WTC11 (cell line): Measurements from ENCODE around the gene ZFP36L1. TPM values are rescaled to one million over a fixed set of nuclear protein-coding genes. Genes with fewer than 3 reads are reported as not detected.

ENCODE experiments used
- ATAC-seq: fragments of 200-7000 bp; cut with Tn5 transposase; 2 replicates; pipeline ENCODE4 v1.10.0; 2021; ENCODE audit warnings: mild to moderate bottlenecking, moderate library complexity
- CTCF ChIA-PET: fragments of 300-600 bp; sonication (Branson Sonifier 250); formaldehyde crosslinking; loops from one replicate; lab custom pipeline; 2021; ENCODE audit warnings: antibody characterized with exemption; lab: Charles Lee
- POLR2A ChIA-PET: fragments of 350-600 bp; sonication (Branson Sonifier 250); formaldehyde crosslinking; loops from one replicate; lab custom pipeline; 2021; ENCODE audit warnings: antibody characterized with exemption; lab: Charles Lee
- DNase-seq: peaks from one replicate; pipeline ENCODE4 v3.0.0; 2021; ENCODE audit warnings: low spot score
- H3K27ac Mint-ChIP-seq: 2 replicates; pipeline ENCODE4 v1.8.0; 2021; ENCODE audit warnings: mixed read lengths
- H3K27me3 Mint-ChIP-seq: 2 replicates; pipeline ENCODE4 v1.8.0; 2021; ENCODE audit warnings: low read depth, mild to moderate bottlenecking, moderate library complexity, mixed read lengths
- H3K36me3 Mint-ChIP-seq: 2 replicates; pipeline ENCODE4 v1.8.0; 2021; ENCODE audit warnings: mixed read lengths
- H3K4me1 Mint-ChIP-seq: 2 replicates; pipeline ENCODE4 v1.8.0; 2022; ENCODE audit warnings: mixed read lengths
- H3K4me3 Mint-ChIP-seq: 2 replicates; pipeline ENCODE4 v1.8.0; 2021; ENCODE audit warnings: mild to moderate bottlenecking, moderate library complexity, mixed read lengths
- H3K9me3 Mint-ChIP-seq: 2 replicates; pipeline ENCODE4 v1.8.0; 2021; ENCODE audit warnings: mixed read lengths
- ATF1 ChIP-seq: sonication (generic); formaldehyde crosslinking; IDR thresholded peaks from 2 replicates; pipeline ENCODE4 v1.8.1; 2023; ENCODE audit warnings: mild to moderate bottlenecking, moderate library complexity, missing genetic modification reagents
- EMX1 ChIP-seq: fragments of 250-450 bp; sonication (Bioruptor Pico); IDR thresholded peaks from 2 replicates; pipeline ENCODE4 v1.8.0; 2021; ENCODE audit warnings: mild to moderate bottlenecking
- FOXP1 ChIP-seq: sonication (generic); formaldehyde crosslinking; IDR thresholded peaks from 2 replicates; pipeline ENCODE4 v1.8.0; 2022; ENCODE audit warnings: missing genetic modification reagents, mild to moderate bottlenecking, moderate library complexity, borderline replicate concordance
- MXD4 ChIP-seq: fragments of 250-450 bp; sonication (Bioruptor Pico); IDR thresholded peaks from 2 replicates; pipeline ENCODE4 v1.8.0; 2021; ENCODE audit warnings: mild to moderate bottlenecking, moderate library complexity, borderline replicate concordance
- NFE2L1 ChIP-seq: sonication (generic); formaldehyde crosslinking; IDR thresholded peaks from 2 replicates; pipeline ENCODE4 v1.8.1; 2023; ENCODE audit warnings: missing genetic modification reagents
- NR1H2 ChIP-seq: sonication (generic); formaldehyde crosslinking; IDR thresholded peaks from 2 replicates; pipeline ENCODE4 v1.9.0; 2021; ENCODE audit warnings: mild to moderate bottlenecking, moderate library complexity, missing genetic modification reagents
- SOX15 ChIP-seq: fragments of 250-450 bp; sonication (Bioruptor Pico); IDR thresholded peaks from 2 replicates; pipeline ENCODE4 v1.9.0; 2021; ENCODE audit warnings: mild to moderate bottlenecking
- SP1 ChIP-seq: sonication (generic); formaldehyde crosslinking; conservative IDR thresholded peaks from 2 replicates; pipeline ENCODE4 v1.8.1; 2022; ENCODE audit warnings: missing genetic modification reagents
- TCF7 ChIP-seq: sonication (generic); formaldehyde crosslinking; IDR thresholded peaks from 2 replicates; pipeline ENCODE4 v1.8.0; 2022; ENCODE audit warnings: mild to moderate bottlenecking, low read depth, missing genetic modification reagents, moderate library complexity
- ZNF121 ChIP-seq: sonication (generic); formaldehyde crosslinking; IDR thresholded peaks from 2 replicates; pipeline ENCODE4 v1.8.0; 2023; ENCODE audit warnings: missing genetic modification reagents
- ZNF138 ChIP-seq: sonication (generic); formaldehyde crosslinking; conservative IDR thresholded peaks from 2 replicates; pipeline ENCODE4 v1.8.1; 2022; ENCODE audit warnings: mild to moderate bottlenecking, moderate library complexity, missing genetic modification reagents
- ZNF416 ChIP-seq: fragments of 250-450 bp; sonication (Bioruptor Pico); IDR thresholded peaks from 2 replicates; pipeline ENCODE4 v1.9.0; 2021; ENCODE audit warnings: mild to moderate bottlenecking, inconsistent platforms
- ZNF423 ChIP-seq: fragments of 250-450 bp; sonication (Bioruptor Pico); IDR thresholded peaks from 2 replicates; pipeline ENCODE4 v2.1.2; 2022; ENCODE audit warnings: mild to moderate bottlenecking, moderate library complexity
- total RNA-seq: library from RNA; stranded (reverse); gene quantifications from 3 replicates; pipeline ENCODE4 v1.2.3, GENCODE V29; 2021
- TF ChIP-seq, protein P1 (sequence below): sonication (generic); formaldehyde crosslinking; IDR thresholded peaks from 2 replicates; pipeline ENCODE4 v1.8.1; 2022; ENCODE audit warnings: mild to moderate bottlenecking, moderate library complexity, missing genetic modification reagents
- TF ChIP-seq, protein P2 (sequence below): sonication (generic); formaldehyde crosslinking; IDR thresholded peaks from 2 replicates; pipeline ENCODE4 v1.8.1; 2022; ENCODE audit warnings: low read depth, missing genetic modification reagents, borderline replicate concordance
- TF ChIP-seq, protein P3 (sequence below): sonication (generic); formaldehyde crosslinking; IDR thresholded peaks from 2 replicates; pipeline ENCODE4 v1.8.0; 2023; ENCODE audit warnings: missing genetic modification reagents, mild to moderate bottlenecking, borderline replicate concordance
- TF ChIP-seq, protein P4 (sequence below): fragments of 250-450 bp; sonication (Bioruptor Pico); IDR thresholded peaks from 2 replicates; pipeline ENCODE4 v1.9.0; 2021; ENCODE audit warnings: mild to moderate bottlenecking, borderline replicate concordance
- TF ChIP-seq, protein P5 (sequence below): sonication (generic); formaldehyde crosslinking; IDR thresholded peaks from 2 replicates; pipeline ENCODE4 v1.8.1; 2023; ENCODE audit warnings: mild to moderate bottlenecking, missing genetic modification reagents
- TF ChIP-seq, protein P6 (sequence below): sonication (generic); formaldehyde crosslinking; IDR thresholded peaks from 2 replicates; pipeline ENCODE4 v1.8.0; 2022; ENCODE audit warnings: mild to moderate bottlenecking, missing genetic modification reagents

The ZFP36L1 gene
- total RNA-seq, 1 experiment from 2014 or later: 132 TPM

DNA sequence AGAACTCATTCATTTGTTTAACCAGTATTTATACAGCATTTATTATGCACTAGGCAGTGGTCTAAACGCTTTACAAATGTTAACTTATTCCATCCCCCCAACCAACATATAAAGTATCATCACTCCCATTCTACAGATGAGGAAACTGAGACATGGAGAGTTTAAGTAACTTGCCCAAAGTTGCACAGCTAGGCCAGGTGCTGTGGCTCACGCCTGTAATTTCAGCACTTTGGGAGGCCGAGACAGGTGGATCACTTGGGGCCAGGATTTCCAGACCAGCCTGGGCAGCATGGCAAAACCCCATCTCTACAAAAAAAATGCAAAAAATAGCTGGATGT, 37.9 kb downstream of the ZFP36L1 start (continued):
- no peak for TF ChIP-seq ATF1 (CRISPR knock-in tag)
- TF ChIP-seq, protein P1, sequence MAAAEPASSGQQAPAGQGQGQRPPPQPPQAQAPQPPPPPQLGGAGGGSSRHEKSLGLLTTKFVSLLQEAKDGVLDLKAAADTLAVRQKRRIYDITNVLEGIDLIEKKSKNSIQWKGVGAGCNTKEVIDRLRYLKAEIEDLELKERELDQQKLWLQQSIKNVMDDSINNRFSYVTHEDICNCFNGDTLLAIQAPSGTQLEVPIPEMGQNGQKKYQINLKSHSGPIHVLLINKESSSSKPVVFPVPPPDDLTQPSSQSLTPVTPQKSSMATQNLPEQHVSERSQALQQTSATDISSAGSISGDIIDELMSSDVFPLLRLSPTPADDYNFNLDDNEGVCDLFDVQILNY (CRISPR knock-in tag): no peak
- no peak for TF ChIP-seq SP1 (CRISPR knock-in tag)
- TF ChIP-seq TCF7: no peak
- TF ChIP-seq, protein P2, sequence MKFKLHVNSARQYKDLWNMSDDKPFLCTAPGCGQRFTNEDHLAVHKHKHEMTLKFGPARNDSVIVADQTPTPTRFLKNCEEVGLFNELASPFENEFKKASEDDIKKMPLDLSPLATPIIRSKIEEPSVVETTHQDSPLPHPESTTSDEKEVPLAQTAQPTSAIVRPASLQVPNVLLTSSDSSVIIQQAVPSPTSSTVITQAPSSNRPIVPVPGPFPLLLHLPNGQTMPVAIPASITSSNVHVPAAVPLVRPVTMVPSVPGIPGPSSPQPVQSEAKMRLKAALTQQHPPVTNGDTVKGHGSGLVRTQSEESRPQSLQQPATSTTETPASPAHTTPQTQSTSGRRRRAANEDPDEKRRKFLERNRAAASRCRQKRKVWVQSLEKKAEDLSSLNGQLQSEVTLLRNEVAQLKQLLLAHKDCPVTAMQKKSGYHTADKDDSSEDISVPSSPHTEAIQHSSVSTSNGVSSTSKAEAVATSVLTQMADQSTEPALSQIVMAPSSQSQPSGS (CRISPR knock-in tag): no peak
- TF ChIP-seq SOX15 (CRISPR knock-in tag): no peak
- no peak for TF ChIP-seq MXD4 (CRISPR knock-in tag)
- TF ChIP-seq NFE2L1 (CRISPR knock-in tag): no peak
- TF ChIP-seq, protein P3, sequence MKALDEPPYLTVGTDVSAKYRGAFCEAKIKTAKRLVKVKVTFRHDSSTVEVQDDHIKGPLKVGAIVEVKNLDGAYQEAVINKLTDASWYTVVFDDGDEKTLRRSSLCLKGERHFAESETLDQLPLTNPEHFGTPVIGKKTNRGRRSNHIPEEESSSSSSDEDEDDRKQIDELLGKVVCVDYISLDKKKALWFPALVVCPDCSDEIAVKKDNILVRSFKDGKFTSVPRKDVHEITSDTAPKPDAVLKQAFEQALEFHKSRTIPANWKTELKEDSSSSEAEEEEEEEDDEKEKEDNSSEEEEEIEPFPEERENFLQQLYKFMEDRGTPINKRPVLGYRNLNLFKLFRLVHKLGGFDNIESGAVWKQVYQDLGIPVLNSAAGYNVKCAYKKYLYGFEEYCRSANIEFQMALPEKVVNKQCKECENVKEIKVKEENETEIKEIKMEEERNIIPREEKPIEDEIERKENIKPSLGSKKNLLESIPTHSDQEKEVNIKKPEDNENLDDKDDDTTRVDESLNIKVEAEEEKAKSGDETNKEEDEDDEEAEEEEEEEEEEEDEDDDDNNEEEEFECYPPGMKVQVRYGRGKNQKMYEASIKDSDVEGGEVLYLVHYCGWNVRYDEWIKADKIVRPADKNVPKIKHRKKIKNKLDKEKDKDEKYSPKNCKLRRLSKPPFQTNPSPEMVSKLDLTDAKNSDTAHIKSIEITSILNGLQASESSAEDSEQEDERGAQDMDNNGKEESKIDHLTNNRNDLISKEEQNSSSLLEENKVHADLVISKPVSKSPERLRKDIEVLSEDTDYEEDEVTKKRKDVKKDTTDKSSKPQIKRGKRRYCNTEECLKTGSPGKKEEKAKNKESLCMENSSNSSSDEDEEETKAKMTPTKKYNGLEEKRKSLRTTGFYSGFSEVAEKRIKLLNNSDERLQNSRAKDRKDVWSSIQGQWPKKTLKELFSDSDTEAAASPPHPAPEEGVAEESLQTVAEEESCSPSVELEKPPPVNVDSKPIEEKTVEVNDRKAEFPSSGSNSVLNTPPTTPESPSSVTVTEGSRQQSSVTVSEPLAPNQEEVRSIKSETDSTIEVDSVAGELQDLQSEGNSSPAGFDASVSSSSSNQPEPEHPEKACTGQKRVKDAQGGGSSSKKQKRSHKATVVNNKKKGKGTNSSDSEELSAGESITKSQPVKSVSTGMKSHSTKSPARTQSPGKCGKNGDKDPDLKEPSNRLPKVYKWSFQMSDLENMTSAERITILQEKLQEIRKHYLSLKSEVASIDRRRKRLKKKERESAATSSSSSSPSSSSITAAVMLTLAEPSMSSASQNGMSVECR (CRISPR knock-in tag): no peak
- TF ChIP-seq FOXP1 (CRISPR knock-in tag): no peak

DNA sequence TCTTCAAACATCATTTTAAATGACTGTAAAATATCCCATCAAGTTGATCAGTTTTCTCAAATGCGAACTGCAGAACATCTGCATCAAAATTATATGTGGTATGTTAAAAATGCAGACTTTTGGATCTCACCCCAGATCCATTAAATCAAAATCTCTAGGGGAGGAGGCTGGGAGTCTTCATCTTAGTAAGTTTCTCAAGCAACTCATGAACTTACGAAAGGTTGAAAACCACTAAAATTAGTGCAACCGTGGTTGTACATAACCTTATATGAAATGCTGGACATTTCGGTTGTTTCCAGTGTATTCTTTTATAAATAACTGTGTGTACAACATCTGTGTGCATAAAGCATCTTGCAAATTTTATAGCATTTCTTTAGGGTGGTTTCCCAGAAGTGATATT, 39.2 kb downstream of the ZFP36L1 start:
- ChIA-PET CTCF (no interaction called here), POLR2A (no interaction called here)
- DNase-seq (no peak), ATAC-seq (no peak)
- no peaks in the 10 kb centered on the region for H3K27me3 Mint-ChIP-seq
- no peak overlapping the region for H3K4me3 Mint-ChIP-seq
- no peaks in the 10 kb centered on the region for H3K4me1 Mint-ChIP-seq
- no peaks in the 10 kb centered on the region for H3K36me3 Mint-ChIP-seq
- H3K27ac Mint-ChIP-seq: no peak overlapping the region
- H3K9me3 Mint-ChIP-seq: no peaks in the 10 kb centered on the region
- TF ChIP-seq ZNF423: no peak
- no peak for TF ChIP-seq NR1H2 (CRISPR knock-in tag)
- no peak for TF ChIP-seq ATF1 (CRISPR knock-in tag)
- TF ChIP-seq, protein P4, sequence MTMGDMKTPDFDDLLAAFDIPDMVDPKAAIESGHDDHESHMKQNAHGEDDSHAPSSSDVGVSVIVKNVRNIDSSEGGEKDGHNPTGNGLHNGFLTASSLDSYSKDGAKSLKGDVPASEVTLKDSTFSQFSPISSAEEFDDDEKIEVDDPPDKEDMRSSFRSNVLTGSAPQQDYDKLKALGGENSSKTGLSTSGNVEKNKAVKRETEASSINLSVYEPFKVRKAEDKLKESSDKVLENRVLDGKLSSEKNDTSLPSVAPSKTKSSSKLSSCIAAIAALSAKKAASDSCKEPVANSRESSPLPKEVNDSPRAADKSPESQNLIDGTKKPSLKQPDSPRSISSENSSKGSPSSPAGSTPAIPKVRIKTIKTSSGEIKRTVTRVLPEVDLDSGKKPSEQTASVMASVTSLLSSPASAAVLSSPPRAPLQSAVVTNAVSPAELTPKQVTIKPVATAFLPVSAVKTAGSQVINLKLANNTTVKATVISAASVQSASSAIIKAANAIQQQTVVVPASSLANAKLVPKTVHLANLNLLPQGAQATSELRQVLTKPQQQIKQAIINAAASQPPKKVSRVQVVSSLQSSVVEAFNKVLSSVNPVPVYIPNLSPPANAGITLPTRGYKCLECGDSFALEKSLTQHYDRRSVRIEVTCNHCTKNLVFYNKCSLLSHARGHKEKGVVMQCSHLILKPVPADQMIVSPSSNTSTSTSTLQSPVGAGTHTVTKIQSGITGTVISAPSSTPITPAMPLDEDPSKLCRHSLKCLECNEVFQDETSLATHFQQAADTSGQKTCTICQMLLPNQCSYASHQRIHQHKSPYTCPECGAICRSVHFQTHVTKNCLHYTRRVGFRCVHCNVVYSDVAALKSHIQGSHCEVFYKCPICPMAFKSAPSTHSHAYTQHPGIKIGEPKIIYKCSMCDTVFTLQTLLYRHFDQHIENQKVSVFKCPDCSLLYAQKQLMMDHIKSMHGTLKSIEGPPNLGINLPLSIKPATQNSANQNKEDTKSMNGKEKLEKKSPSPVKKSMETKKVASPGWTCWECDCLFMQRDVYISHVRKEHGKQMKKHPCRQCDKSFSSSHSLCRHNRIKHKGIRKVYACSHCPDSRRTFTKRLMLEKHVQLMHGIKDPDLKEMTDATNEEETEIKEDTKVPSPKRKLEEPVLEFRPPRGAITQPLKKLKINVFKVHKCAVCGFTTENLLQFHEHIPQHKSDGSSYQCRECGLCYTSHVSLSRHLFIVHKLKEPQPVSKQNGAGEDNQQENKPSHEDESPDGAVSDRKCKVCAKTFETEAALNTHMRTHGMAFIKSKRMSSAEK (CRISPR knock-in tag): no peak
- no peak for TF ChIP-seq ZNF121 (CRISPR knock-in tag)
- no peak for TF ChIP-seq ZNF416 (CRISPR knock-in tag)
- TF ChIP-seq, protein P3 (CRISPR knock-in tag): no peak
- no peak for TF ChIP-seq SOX15 (CRISPR knock-in tag)
- TF ChIP-seq NFE2L1 (CRISPR knock-in tag): no peak
- TF ChIP-seq, protein P5, sequence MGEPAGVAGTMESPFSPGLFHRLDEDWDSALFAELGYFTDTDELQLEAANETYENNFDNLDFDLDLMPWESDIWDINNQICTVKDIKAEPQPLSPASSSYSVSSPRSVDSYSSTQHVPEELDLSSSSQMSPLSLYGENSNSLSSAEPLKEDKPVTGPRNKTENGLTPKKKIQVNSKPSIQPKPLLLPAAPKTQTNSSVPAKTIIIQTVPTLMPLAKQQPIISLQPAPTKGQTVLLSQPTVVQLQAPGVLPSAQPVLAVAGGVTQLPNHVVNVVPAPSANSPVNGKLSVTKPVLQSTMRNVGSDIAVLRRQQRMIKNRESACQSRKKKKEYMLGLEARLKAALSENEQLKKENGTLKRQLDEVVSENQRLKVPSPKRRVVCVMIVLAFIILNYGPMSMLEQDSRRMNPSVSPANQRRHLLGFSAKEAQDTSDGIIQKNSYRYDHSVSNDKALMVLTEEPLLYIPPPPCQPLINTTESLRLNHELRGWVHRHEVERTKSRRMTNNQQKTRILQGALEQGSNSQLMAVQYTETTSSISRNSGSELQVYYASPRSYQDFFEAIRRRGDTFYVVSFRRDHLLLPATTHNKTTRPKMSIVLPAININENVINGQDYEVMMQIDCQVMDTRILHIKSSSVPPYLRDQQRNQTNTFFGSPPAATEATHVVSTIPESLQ (CRISPR knock-in tag): no peak
- no peak for TF ChIP-seq ZNF138 (CRISPR knock-in tag)
- TF ChIP-seq EMX1 (CRISPR knock-in tag): no peak
- TF ChIP-seq, protein P6, sequence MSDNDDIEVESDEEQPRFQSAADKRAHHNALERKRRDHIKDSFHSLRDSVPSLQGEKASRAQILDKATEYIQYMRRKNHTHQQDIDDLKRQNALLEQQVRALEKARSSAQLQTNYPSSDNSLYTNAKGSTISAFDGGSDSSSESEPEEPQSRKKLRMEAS (CRISPR knock-in tag): no peak
